ENCODE data around the gene HDAC10. TPM values are rescaled to one million over a fixed set of nuclear protein-coding genes. Genes with fewer than 3 reads are reported as not detected.

HDAC10 gene
- total and polyA plus RNA-seq, 10 of the 15 experiments (the other 5 are each of a cell fraction or from before 2014, with no cell fraction given) = 0.26 to 48.6 (median 5.0) TPM

DNA sequence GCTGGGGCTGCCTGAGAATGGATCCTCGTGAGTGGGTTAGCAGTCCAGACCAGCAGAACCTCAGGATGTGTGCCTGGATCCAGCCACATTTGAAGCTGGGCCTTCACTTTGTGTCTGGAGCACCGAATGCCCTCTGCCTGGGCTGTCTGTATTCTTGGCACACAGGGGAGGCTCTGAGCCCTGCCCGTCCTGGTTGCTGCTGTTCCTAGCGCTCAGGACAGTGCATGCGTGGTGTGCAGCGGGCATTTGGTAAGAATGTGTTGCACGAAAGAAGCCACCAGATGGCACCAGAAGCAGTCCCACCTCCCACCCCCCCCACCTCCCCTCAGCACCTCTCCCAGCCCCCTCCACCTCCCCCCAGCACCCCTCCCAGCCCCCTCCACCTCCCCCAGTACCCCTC is 23.2 kb upstream of the HDAC10 start (continued):
- no peak for TF ChIP-seq SRF (IDR thresholded peaks at IDR 0.05; ENCODE audit: low read depth in 2 of 2, low read length in 2 of 2)
- TF ChIP-seq CEBPB (IDR thresholded peaks at IDR 0.05; ENCODE audit: borderline replicate concordance in 1 of 2, low read depth in 2 of 2, low read length in 2 of 2) = no peak
- no peak for TF ChIP-seq GATAD2B (conservative IDR thresholded peaks at IDR 0.05; ENCODE audit: low read depth)
- TF ChIP-seq RFX5 (IDR thresholded peaks at IDR 0.05; ENCODE audit: low read depth, low read length) = no peak
- TF ChIP-seq RELA (IDR thresholded peaks at IDR 0.05; ENCODE audit: borderline replicate concordance, partially characterized antibody) = no peak
- TF ChIP-seq CREM (IDR thresholded peaks at IDR 0.05; ENCODE audit: low read depth) = no peak
- TF ChIP-seq, protein P1, sequence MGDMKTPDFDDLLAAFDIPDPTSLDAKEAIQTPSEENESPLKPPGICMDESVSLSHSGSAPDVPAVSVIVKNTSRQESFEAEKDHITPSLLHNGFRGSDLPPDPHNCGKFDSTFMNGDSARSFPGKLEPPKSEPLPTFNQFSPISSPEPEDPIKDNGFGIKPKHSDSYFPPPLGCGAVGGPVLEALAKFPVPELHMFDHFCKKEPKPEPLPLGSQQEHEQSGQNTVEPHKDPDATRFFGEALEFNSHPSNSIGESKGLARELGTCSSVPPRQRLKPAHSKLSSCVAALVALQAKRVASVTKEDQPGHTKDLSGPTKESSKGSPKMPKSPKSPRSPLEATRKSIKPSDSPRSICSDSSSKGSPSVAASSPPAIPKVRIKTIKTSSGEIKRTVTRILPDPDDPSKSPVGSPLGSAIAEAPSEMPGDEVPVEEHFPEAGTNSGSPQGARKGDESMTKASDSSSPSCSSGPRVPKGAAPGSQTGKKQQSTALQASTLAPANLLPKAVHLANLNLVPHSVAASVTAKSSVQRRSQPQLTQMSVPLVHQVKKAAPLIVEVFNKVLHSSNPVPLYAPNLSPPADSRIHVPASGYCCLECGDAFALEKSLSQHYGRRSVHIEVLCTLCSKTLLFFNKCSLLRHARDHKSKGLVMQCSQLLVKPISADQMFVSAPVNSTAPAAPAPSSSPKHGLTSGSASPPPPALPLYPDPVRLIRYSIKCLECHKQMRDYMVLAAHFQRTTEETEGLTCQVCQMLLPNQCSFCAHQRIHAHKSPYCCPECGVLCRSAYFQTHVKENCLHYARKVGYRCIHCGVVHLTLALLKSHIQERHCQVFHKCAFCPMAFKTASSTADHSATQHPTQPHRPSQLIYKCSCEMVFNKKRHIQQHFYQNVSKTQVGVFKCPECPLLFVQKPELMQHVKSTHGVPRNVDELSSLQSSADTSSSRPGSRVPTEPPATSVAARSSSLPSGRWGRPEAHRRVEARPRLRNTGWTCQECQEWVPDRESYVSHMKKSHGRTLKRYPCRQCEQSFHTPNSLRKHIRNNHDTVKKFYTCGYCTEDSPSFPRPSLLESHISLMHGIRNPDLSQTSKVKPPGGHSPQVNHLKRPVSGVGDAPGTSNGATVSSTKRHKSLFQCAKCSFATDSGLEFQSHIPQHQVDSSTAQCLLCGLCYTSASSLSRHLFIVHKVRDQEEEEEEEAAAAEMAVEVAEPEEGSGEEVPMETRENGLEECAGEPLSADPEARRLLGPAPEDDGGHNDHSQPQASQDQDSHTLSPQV (IDR thresholded peaks at IDR 0.05) = no peak
- TF ChIP-seq BACH1 (IDR thresholded peaks at IDR 0.05; ENCODE audit: borderline replicate concordance) = no peak
- no peak for TF ChIP-seq EGR1 (IDR thresholded peaks at IDR 0.05; ENCODE audit: borderline replicate concordance in 1 of 2, low read depth in 2 of 2, low read length in 2 of 2)
- TF ChIP-seq, protein P2, sequence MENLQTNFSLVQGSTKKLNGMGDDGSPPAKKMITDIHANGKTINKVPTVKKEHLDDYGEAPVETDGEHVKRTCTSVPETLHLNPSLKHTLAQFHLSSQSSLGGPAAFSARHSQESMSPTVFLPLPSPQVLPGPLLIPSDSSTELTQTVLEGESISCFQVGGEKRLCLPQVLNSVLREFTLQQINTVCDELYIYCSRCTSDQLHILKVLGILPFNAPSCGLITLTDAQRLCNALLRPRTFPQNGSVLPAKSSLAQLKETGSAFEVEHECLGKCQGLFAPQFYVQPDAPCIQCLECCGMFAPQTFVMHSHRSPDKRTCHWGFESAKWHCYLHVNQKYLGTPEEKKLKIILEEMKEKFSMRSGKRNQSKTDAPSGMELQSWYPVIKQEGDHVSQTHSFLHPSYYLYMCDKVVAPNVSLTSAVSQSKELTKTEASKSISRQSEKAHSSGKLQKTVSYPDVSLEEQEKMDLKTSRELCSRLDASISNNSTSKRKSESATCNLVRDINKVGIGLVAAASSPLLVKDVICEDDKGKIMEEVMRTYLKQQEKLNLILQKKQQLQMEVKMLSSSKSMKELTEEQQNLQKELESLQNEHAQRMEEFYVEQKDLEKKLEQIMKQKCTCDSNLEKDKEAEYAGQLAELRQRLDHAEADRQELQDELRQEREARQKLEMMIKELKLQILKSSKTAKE (IDR thresholded peaks at IDR 0.05; ENCODE audit: low read depth, poor library complexity, severe bottlenecking) = no peak
- TF ChIP-seq ZZZ3 (IDR thresholded peaks at IDR 0.05; ENCODE audit: control insufficient read depth, insufficient read length, low read depth) = no peak
- TF ChIP-seq TCF3 (IDR thresholded peaks at IDR 0.05; ENCODE audit: borderline replicate concordance, insufficient read depth, low read depth, low read length) = no peak
- TF ChIP-seq MYB (IDR thresholded peaks at IDR 0.05; ENCODE audit: borderline replicate concordance, low read depth, low read length) = no peak
- no peak for TF ChIP-seq TARDBP (IDR thresholded peaks at IDR 0.05; ENCODE audit: borderline replicate concordance)
- 0 out of 3 replicates have a peak, but pooled peaks have one; percentile 16 for TF ChIP-seq POU2F2 (IDR thresholded peaks at IDR 0.05; ENCODE audit: borderline replicate concordance, low read depth, low read length)
- TF ChIP-seq NFYA (IDR thresholded peaks at IDR 0.05; ENCODE audit: borderline replicate concordance, low read depth, low read length) = no peak
- TF ChIP-seq RAD51 (IDR thresholded peaks at IDR 0.05) = no peak
- no peak for TF ChIP-seq RUNX3 (IDR thresholded peaks at IDR 0.05; ENCODE audit: low read length)
- no peak for TF ChIP-seq SMARCA5 (IDR thresholded peaks at IDR 0.05)
- no peak for TF ChIP-seq BMI1 (IDR thresholded peaks at IDR 0.05; ENCODE audit: borderline replicate concordance)
- no peak for TF ChIP-seq TBL1XR1 (IDR thresholded peaks at IDR 0.05; ENCODE audit: low read depth, low read length)

Data from GM12878 (cell line).